ENCODE measurements around the gene TMPRSS4. TPM values are rescaled to one million over a fixed set of nuclear protein-coding genes. Genes with fewer than 3 reads are reported as not detected.

TMPRSS4 gene
- total and polyA plus RNA-seq, 4 donors = 0.96 to 6.5 TPM; not detected in 2

GRCh38 chr11:118114266-118114665 is 37.4 kb downstream of the TMPRSS4 start:
- no peaks in the 10 kb centered on the region for H3K4me1 ChIP-seq (ENCODE audit: control insufficient read depth in 1 of 2, insufficient read depth in 2 of 2, low read length in 2 of 2)
- no peak for ATAC-seq (ENCODE audit: low FRiP score)
- DNase-seq = no peak
- no peak overlapping the region for H3K4me3 ChIP-seq (ENCODE audit: low read length in 2 of 2)
- H3K36me3 ChIP-seq (ENCODE audit: control insufficient read depth in 1 of 2, insufficient read depth in 2 of 2, low read length in 1 of 2) = no peaks in the 10 kb centered on the region
- intact Hi-C loops (cut with DNase I) = no loop called here
- H3K9me3 ChIP-seq (ENCODE audit: control insufficient read depth, low read length) = no peaks in the 10 kb centered on the region
- no peak overlapping the region for H3K27ac ChIP-seq (ENCODE audit: low read depth in 1 of 2, low read length in 2 of 2)
- WGBS, 2 donors = 69 to 82% methylated on average over 1 of the region's 1 CpG
- H3K27me3 ChIP-seq (ENCODE audit: control insufficient read depth in 1 of 2, insufficient read depth in 2 of 2, low read length in 1 of 2) = no peaks in the 10 kb centered on the region

- Histone ChIP-seq H3K4me3 (ENCODE audit: low read length in 2 of 2) (no peak overlapping the region), H3K9me3 (ENCODE audit: control insufficient read depth, low read length) (no peaks in the 10 kb centered on the region), H3K36me3 (ENCODE audit: control insufficient read depth in 1 of 2, insufficient read depth in 2 of 2, low read length in 1 of 2) (no peaks in the 10 kb centered on the region), H3K27ac (ENCODE audit: low read depth in 1 of 2, low read length in 2 of 2) (no peak overlapping the region), H3K4me1 (ENCODE audit: control insufficient read depth in 1 of 2, insufficient read depth in 2 of 2, low read length in 2 of 2) (no peaks in the 10 kb centered on the region), H3K27me3 (ENCODE audit: control insufficient read depth in 1 of 2, insufficient read depth in 2 of 2, low read length in 1 of 2) (no peaks in the 10 kb centered on the region)
- intact Hi-C loops (cut with DNase I) = no loop called here
- ATAC-seq (ENCODE audit: low FRiP score) = no peak
- DNase-seq = no peak
- WGBS, 2 donors = 89 to 91% methylated on average over 7 of the region's 7 CpGs
Observed at GRCh38 chr11:118115048-118115447, 38.2 kb downstream of the TMPRSS4 start.

- Histone ChIP-seq H3K36me3 (ENCODE audit: control insufficient read depth in 1 of 2, insufficient read depth in 2 of 2, low read length in 1 of 2) (no peaks in the 10 kb centered on the region), H3K27ac (ENCODE audit: low read depth in 1 of 2, low read length in 2 of 2) (no peak overlapping the region), H3K9me3 (ENCODE audit: control insufficient read depth, low read length) (no peaks in the 10 kb centered on the region), H3K4me1 (ENCODE audit: control insufficient read depth in 1 of 2, insufficient read depth in 2 of 2, low read length in 2 of 2) (no peaks in the 10 kb centered on the region), H3K27me3 (ENCODE audit: control insufficient read depth in 1 of 2, insufficient read depth in 2 of 2, low read length in 1 of 2) (no peaks in the 10 kb centered on the region), H3K4me3 (ENCODE audit: low read length in 2 of 2) (no peak overlapping the region)
- intact Hi-C loops (cut with DNase I) = no loop called here
- no peak for ATAC-seq (ENCODE audit: low FRiP score)
- 38 to 47% methylated on average over 9 of the region's 9 CpGs for WGBS, 2 donors
- DNase-seq = no peak
Observed at GRCh38 chr11:118117790-118118601, 41.1 kb downstream of the TMPRSS4 start.

- 100% methylated on average over 1 of the region's 1 CpG for WGBS, 2 donors
- no peaks in the 10 kb centered on the region for H3K9me3 ChIP-seq (ENCODE audit: control insufficient read depth, low read length)
- no peak overlapping the region for H3K27ac ChIP-seq (ENCODE audit: low read depth in 1 of 2, low read length in 2 of 2)
- H3K27me3 ChIP-seq (ENCODE audit: control insufficient read depth in 1 of 2, insufficient read depth in 2 of 2, low read length in 1 of 2) = no peaks in the 10 kb centered on the region
- intact Hi-C loops (cut with DNase I) = no loop called here
- no peak for ATAC-seq (ENCODE audit: low FRiP score)
- no peaks in the 10 kb centered on the region for H3K4me1 ChIP-seq (ENCODE audit: control insufficient read depth in 1 of 2, insufficient read depth in 2 of 2, low read length in 2 of 2)
- no peak for DNase-seq
- no peak overlapping the region for H3K4me3 ChIP-seq (ENCODE audit: low read length in 2 of 2)
- no peaks in the 10 kb centered on the region for H3K36me3 ChIP-seq (ENCODE audit: control insufficient read depth in 1 of 2, insufficient read depth in 2 of 2, low read length in 1 of 2)
Observed at GRCh38 chr11:118120793-118121192, 43.9 kb downstream of the TMPRSS4 start.

GRCh38 chr11:118124929-118125535 is 48.2 kb downstream of the TMPRSS4 start:
- WGBS, 2 donors = 50 to 66% methylated on average over 8 of the region's 8 CpGs
- no peak overlapping the region for H3K27ac ChIP-seq (ENCODE audit: low read depth in 1 of 2, low read length in 2 of 2)
- no peaks in the 10 kb centered on the region for H3K27me3 ChIP-seq (ENCODE audit: control insufficient read depth in 1 of 2, insufficient read depth in 2 of 2, low read length in 1 of 2)
- ATAC-seq (ENCODE audit: low FRiP score) = no peak
- H3K36me3 ChIP-seq (ENCODE audit: control insufficient read depth in 1 of 2, insufficient read depth in 2 of 2, low read length in 1 of 2) = no peaks in the 10 kb centered on the region
- no peaks in the 10 kb centered on the region for H3K4me1 ChIP-seq (ENCODE audit: control insufficient read depth in 1 of 2, insufficient read depth in 2 of 2, low read length in 2 of 2)
- intact Hi-C loops (cut with DNase I) = no loop called here
- no peak overlapping the region for H3K4me3 ChIP-seq (ENCODE audit: low read length in 2 of 2)
- no peak for DNase-seq
- H3K9me3 ChIP-seq (ENCODE audit: control insufficient read depth, low read length) = peaks cover 1% of the 10 kb centered on the region

- H3K9me3 ChIP-seq (ENCODE audit: control insufficient read depth, low read length) = peaks cover 1% of the 10 kb centered on the region
- no peak for ATAC-seq (ENCODE audit: low FRiP score)
Observed at GRCh38 chr11:118126082-118126838, 49.4 kb downstream of the TMPRSS4 start.

GRCh38 chr11:118128310-118128709 is 51.4 kb downstream of the TMPRSS4 start:
- intact Hi-C loops (cut with DNase I) = no loop called here
- ATAC-seq (ENCODE audit: low FRiP score) = no peak
- 15 to 22% methylated on average over 4 of the region's 4 CpGs for WGBS, 2 donors
- no peak overlapping the region for H3K27ac ChIP-seq (ENCODE audit: low read depth in 1 of 2, low read length in 2 of 2)
- DNase-seq = no peak
- H3K36me3 ChIP-seq (ENCODE audit: control insufficient read depth in 1 of 2, insufficient read depth in 2 of 2, low read length in 1 of 2) = no peaks in the 10 kb centered on the region
- H3K27me3 ChIP-seq (ENCODE audit: control insufficient read depth in 1 of 2, insufficient read depth in 2 of 2, low read length in 1 of 2) = no peaks in the 10 kb centered on the region
- no peaks in the 10 kb centered on the region for H3K4me1 ChIP-seq (ENCODE audit: control insufficient read depth in 1 of 2, insufficient read depth in 2 of 2, low read length in 2 of 2)
- peaks cover 1% of the 10 kb centered on the region for H3K9me3 ChIP-seq (ENCODE audit: control insufficient read depth, low read length)
- no peak overlapping the region for H3K4me3 ChIP-seq (ENCODE audit: low read length in 2 of 2)

More at GRCh38 chr11:118126082-118126838, 49.4 kb downstream of the TMPRSS4 start:
- H3K27me3 ChIP-seq (ENCODE audit: control insufficient read depth in 1 of 2, insufficient read depth in 2 of 2, low read length in 1 of 2) = no peaks in the 10 kb centered on the region
- no peak overlapping the region for H3K27ac ChIP-seq (ENCODE audit: low read depth in 1 of 2, low read length in 2 of 2)
- DNase-seq = no peak
- 82 to 84% methylated on average over 7 of the region's 7 CpGs for WGBS, 2 donors
- no peak overlapping the region for H3K4me3 ChIP-seq (ENCODE audit: low read length in 2 of 2)
- H3K4me1 ChIP-seq (ENCODE audit: control insufficient read depth in 1 of 2, insufficient read depth in 2 of 2, low read length in 2 of 2) = no peaks in the 10 kb centered on the region
- intact Hi-C loops (cut with DNase I) = no loop called here
- H3K36me3 ChIP-seq (ENCODE audit: control insufficient read depth in 1 of 2, insufficient read depth in 2 of 2, low read length in 1 of 2) = no peaks in the 10 kb centered on the region

GRCh38 chr11:118128721-118129470 is 52.0 kb downstream of the TMPRSS4 start:
- ATAC-seq (ENCODE audit: low FRiP score) (no peak), DNase-seq (no peak)
- H3K27me3 ChIP-seq (ENCODE audit: control insufficient read depth in 1 of 2, insufficient read depth in 2 of 2, low read length in 1 of 2) = no peaks in the 10 kb centered on the region
- intact Hi-C loops (cut with DNase I) = no loop called here
- WGBS, 2 donors = 46 to 49% methylated on average over 11 of the region's 11 CpGs
- no peak overlapping the region for H3K27ac ChIP-seq (ENCODE audit: low read depth in 1 of 2, low read length in 2 of 2)
- no peaks in the 10 kb centered on the region for H3K4me1 ChIP-seq (ENCODE audit: control insufficient read depth in 1 of 2, insufficient read depth in 2 of 2, low read length in 2 of 2)
- peaks cover 1% of the 10 kb centered on the region for H3K9me3 ChIP-seq (ENCODE audit: control insufficient read depth, low read length)
- H3K36me3 ChIP-seq (ENCODE audit: control insufficient read depth in 1 of 2, insufficient read depth in 2 of 2, low read length in 1 of 2) = no peaks in the 10 kb centered on the region
- H3K4me3 ChIP-seq (ENCODE audit: low read length in 2 of 2) = no peak overlapping the region

Data from aorta (tissue), 5 donors.